AG08396 (cell line): ENCODE data around the gene LDHD.
A peak's percentile ranks its signal among the peaks of the same experiment; 100 is the strongest.

Source experiments
- DNase-seq: peaks from one replicate; pipeline ENCODE4 v3.0.0; 2012; ENCODE audit warnings: low spot score, mixed read lengths

LDHD gene

GRCh38 chr16:75114179-75114945, 2.2 kb downstream of the LDHD start:
- DNase-seq = no peak

- DNase-seq = no peak
Measured at GRCh38 chr16:75113541-75114121, 2.9 kb downstream of the LDHD start.

GRCh38 chr16:75112734-75113491, 3.7 kb downstream of the LDHD start:
- no peak for DNase-seq

GRCh38 chr16:75111961-75112733, 4.4 kb downstream of the LDHD start:
- DNase-seq = no peak

- DNase-seq = no peak
Measured at GRCh38 chr16:75111514-75111940, 5.1 kb downstream of the LDHD start.

GRCh38 chr16:75110637-75111513, 5.7 kb downstream of the LDHD start:
- peak; percentile 92 for DNase-seq

- no peak for DNase-seq
Measured at GRCh38 chr16:75109732-75110243, 6.8 kb downstream of the LDHD start.

GRCh38 chr16:75108792-75109731, 7.5 kb downstream of the LDHD start:
- peak; percentile 81 for DNase-seq

- DNase-seq = no peak
Measured at GRCh38 chr16:75107505-75107904, 9.1 kb downstream of the LDHD start.

GRCh38 chr16:75106351-75107274, 10.0 kb downstream of the LDHD start:
- no peak for DNase-seq

GRCh38 chr16:75105306-75106061, 11.1 kb downstream of the LDHD start:
- peak; percentile 41 for DNase-seq

- DNase-seq = no peak
Measured at GRCh38 chr16:75104836-75105235, 11.7 kb downstream of the LDHD start.

GRCh38 chr16:75103994-75104393, 12.6 kb downstream of the LDHD start:
- no peak for DNase-seq

- DNase-seq = no peak
Measured at GRCh38 chr16:75102595-75102994, 14.0 kb downstream of the LDHD start.

- DNase-seq = no peak
Measured at GRCh38 chr16:75101635-75102034, 14.9 kb downstream of the LDHD start.

GRCh38 chr16:75100603-75100990, 16.0 kb downstream of the LDHD start:
- no peak for DNase-seq

GRCh38 chr16:75099738-75100602, 16.6 kb downstream of the LDHD start:
- no peak for DNase-seq
